Kidney glomerular epithelial cell (primary cell): ENCODE data around the gene SUMO3.

Experiments used
- DNase-seq: peaks from one replicate; lab custom pipeline; 2025; lab: John Stamatoyannopoulos, UW

SUMO3 gene

GRCh38 chr21:44758781-44759627, 58.9 kb downstream of the SUMO3 start:
- no peak for DNase-seq

- DNase-seq = no peak
These were observed 59.7 kb downstream of the SUMO3 start for GRCh38 chr21:44758141-44758561.

GRCh38 chr21:44757731-44758130, 60.1 kb downstream of the SUMO3 start:
- no peak for DNase-seq

- DNase-seq = no peak
These were observed 61.3 kb downstream of the SUMO3 start for GRCh38 chr21:44756423-44757185.
